ENCODE data around the gene TDRD9.

DNA sequence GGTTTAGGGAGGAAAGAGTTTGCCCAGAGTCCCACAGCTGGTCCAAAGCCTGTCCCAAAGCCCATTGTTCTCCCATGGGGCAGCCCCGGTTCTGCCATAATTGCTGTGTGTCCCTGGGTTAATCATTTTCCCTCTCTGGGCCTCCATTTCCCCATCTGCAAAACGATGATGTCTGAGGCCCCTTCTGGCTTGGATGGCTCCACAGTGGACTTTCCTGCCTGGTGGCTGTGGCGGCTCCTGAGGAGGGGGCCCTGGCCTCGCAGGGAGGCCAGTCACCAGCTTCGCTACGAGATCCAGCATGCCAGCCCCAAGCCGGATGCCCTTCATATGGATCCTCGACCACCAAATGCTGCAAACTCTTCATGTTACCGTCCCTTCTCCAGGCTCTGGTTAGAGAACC lies 43.4 kb upstream of the TDRD9 start:
- TF ChIP-seq, protein P1, sequence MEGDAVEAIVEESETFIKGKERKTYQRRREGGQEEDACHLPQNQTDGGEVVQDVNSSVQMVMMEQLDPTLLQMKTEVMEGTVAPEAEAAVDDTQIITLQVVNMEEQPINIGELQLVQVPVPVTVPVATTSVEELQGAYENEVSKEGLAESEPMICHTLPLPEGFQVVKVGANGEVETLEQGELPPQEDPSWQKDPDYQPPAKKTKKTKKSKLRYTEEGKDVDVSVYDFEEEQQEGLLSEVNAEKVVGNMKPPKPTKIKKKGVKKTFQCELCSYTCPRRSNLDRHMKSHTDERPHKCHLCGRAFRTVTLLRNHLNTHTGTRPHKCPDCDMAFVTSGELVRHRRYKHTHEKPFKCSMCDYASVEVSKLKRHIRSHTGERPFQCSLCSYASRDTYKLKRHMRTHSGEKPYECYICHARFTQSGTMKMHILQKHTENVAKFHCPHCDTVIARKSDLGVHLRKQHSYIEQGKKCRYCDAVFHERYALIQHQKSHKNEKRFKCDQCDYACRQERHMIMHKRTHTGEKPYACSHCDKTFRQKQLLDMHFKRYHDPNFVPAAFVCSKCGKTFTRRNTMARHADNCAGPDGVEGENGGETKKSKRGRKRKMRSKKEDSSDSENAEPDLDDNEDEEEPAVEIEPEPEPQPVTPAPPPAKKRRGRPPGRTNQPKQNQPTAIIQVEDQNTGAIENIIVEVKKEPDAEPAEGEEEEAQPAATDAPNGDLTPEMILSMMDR (conservative IDR thresholded peaks at IDR 0.05; ENCODE audit: low read depth in 2 of 2): no peak
- no peak for TF ChIP-seq EZH2 (IDR thresholded peaks at IDR 0.05; ENCODE audit: low read depth, unreplicated experiment)

All from GM23338 (cell line).